GM18867 (cell line): ENCODE results near the gene C14orf119.

Source experiments
- ATAC-seq: cut with Tn5 transposase; IDR thresholded peaks from one replicate; pipeline ENCODE4 v1.9.1; 2021; ENCODE audit warnings: mild to moderate bottlenecking, moderate library complexity; ENCODE audit not compliant: unreplicated experiment

C14orf119 gene

DNA sequence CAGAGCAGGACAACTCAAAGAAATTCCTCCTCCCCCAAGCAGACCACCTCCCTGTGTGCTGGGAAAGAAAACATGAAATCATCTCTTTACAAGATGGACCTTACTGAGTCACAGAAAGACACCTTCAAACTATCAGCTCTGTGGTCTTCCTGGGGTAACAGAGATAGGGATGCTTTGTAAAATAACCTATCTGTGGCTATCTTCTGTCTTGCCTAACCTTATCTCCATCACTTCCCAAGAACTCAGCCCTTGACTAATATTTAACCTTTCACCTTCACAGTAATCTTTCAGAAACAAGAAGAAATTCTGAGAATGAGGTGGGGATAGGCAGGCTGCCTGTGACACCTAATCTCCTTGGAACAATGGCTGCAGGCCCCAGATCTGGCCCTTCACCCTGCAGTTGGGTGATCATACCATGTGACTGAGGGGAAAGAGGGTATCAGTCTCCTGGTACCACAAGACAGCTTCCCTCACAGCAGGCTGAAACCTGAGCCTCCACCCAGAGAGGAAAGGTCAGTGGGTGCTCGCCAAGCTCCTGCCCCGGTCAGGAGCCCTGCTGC lies 51.1 kb downstream of the C14orf119 start:
- ATAC-seq: no peak

DNA sequence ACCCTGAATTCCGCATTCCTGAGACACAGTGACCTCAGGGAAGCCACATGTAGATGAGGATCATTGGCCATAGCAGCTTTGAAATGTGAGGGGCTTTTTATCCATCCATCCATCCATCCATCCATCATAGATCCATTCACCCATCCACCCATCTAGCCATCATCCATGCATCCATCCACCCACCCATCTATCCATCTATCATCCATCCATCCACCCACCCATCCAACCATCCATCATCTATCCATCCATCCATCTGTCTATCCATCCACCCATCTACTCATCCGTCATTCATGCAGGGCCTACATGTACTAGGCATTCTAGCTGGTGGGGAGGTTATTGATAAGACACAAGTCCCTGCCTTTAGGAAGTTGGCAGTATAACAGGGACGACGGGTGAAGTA lies 51.7 kb downstream of the C14orf119 start:
- no peak for ATAC-seq

DNA sequence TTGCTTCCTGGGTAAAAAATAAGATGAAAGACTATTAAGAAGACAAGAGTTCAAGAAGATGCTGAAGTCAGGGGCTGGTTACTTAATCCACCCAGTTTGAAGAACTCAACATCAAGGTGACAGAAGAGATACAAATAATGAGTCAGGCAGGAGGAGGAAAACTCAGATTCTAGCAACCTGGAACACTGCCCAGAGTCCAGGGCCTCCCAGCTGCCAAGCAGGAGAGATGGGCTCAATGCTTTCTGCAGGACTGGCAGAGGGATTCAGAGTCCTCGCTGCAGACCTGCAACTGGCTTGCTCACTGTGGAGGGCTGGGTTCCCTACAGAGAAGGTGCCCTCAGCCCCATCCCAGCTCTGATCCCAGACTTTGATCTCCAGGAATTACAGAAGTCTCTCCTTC lies 52.4 kb downstream of the C14orf119 start:
- no peak for ATAC-seq

DNA sequence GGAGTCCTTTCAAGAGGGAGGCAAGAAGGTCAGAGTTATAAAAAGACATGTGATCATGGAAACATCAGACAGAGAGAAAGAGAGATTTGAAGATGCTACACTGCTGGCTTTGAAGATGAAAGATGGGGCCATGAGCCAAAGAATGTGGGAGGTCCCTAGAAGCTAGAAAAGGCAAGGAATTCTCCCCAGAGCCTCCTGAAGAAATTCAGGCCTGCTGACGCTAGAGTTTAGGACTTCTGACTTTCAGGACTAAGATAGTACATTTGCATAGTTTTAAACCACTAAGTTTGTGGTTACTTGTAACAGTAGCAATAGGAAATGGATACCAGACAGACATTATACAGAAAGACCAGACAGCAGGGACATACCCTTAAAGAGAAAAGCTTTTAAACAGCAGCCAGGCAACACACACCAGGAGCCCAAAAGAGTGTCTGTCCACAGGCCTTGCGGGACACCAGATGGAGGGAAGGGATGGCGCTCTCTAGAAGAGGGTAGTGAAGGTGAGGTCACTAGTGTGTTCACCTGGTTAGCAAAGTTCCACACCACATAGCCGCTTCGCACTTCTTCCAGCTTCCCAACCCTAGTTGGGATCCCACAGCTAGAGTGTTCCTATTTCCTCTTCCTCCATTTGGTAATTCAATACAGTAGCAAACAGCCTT lies 53.4 kb downstream of the C14orf119 start:
- ATAC-seq: no peak

DNA sequence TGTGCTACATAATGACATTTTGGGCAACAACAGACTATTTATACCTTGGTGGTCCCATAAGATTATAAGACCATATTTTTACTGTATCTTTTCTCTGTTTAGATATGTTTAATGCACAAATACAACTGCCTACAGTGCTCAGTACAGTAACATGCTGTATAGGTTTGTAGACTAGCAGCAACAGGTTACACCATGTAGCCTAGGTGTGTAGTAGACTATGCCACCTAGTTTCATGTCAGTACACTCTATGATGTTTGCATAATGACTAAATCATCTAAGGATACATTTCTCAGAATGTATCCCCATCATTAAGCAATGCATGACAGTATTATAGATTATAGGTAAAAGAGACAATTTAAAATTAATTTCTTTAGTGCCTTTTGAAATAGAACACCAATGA lies 54.4 kb downstream of the C14orf119 start:
- no peak for ATAC-seq
